Fibroblast of villous mesenchyme (primary cell): ENCODE measurements around the gene KCNS3. TPM values are rescaled to one million over a fixed set of nuclear protein-coding genes. Genes with fewer than 3 reads are reported as not detected.

Source experiments
- DNase-seq: peaks from one replicate; pipeline ENCODE4 v3.0.0-alpha.2; 2010; ENCODE audit warnings: low read depth
- H3K4me3 ChIP-seq: 2 replicates; pipeline ENCODE4 v1.5.1; 2011; ENCODE audit warnings: low read depth, mild to moderate bottlenecking, low read length
- total RNA-seq: library from RNA; depleted of rRNA; stranded (reverse); fragments of >200 nt; gene quantifications from 2 replicates; pipeline ENCODE4 v1.2.3, GENCODE V29; 2012
- TF ChIP-seq, protein P1 (sequence below): IDR thresholded peaks from 2 replicates; pipeline ENCODE4 v1.5.1; 2012; ENCODE audit warnings: low read depth, mild to moderate bottlenecking, low read length; ENCODE audit not compliant: insufficient read depth

KCNS3 gene
- total RNA-seq, 1 donor: 3.0 TPM

DNA sequence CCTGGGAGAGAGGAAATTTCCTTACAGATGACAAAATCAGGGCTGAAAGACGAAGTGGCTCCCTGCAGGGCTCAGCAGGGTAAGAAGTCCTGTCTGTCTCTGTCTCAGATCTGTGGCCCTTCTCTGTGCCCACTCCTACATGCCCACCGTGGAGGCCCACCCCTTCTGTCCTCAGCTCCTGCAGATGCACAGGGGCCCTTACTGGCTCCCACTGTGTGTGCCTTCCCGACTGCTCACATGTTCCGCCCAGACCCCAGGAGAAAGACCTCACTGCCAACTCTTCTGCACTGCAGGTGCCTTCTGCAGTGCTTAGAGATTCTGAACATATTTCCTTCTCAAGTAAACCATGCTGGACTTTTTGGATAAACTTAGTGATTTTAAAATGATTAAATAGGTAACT, 1.9 kb upstream of the KCNS3 start:
- TF ChIP-seq, protein P1, sequence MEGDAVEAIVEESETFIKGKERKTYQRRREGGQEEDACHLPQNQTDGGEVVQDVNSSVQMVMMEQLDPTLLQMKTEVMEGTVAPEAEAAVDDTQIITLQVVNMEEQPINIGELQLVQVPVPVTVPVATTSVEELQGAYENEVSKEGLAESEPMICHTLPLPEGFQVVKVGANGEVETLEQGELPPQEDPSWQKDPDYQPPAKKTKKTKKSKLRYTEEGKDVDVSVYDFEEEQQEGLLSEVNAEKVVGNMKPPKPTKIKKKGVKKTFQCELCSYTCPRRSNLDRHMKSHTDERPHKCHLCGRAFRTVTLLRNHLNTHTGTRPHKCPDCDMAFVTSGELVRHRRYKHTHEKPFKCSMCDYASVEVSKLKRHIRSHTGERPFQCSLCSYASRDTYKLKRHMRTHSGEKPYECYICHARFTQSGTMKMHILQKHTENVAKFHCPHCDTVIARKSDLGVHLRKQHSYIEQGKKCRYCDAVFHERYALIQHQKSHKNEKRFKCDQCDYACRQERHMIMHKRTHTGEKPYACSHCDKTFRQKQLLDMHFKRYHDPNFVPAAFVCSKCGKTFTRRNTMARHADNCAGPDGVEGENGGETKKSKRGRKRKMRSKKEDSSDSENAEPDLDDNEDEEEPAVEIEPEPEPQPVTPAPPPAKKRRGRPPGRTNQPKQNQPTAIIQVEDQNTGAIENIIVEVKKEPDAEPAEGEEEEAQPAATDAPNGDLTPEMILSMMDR: no peak
- H3K4me3 ChIP-seq: no peak overlapping the region
- no peak for DNase-seq

DNA sequence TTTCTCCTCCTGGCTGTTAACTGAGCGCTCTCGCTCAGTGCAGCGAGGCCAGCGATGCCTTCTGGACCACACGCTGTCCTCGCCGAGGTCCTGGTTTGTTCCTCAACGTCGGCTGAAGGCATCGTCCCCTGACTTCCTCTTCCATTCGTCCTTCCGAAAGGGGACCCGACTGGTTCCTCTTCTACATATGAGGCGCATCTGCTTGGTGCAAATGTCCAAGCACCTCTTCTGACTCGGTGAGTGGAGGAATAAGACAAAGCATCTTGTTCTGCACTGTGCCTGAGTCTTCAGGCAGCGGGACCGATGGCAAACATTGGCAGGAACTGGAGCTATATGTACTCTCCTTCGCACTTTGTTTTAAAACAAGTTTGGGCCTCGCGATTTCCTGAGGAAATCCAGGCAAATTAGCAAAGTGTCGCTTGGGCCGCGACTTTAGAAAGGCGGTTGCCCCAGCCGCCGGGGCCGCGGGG, 621 bp upstream of the KCNS3 start:
- DNase-seq: no peak
- H3K4me3 ChIP-seq: peak overlapping the region; percentile 45
- TF ChIP-seq, protein P1: no peak

DNA sequence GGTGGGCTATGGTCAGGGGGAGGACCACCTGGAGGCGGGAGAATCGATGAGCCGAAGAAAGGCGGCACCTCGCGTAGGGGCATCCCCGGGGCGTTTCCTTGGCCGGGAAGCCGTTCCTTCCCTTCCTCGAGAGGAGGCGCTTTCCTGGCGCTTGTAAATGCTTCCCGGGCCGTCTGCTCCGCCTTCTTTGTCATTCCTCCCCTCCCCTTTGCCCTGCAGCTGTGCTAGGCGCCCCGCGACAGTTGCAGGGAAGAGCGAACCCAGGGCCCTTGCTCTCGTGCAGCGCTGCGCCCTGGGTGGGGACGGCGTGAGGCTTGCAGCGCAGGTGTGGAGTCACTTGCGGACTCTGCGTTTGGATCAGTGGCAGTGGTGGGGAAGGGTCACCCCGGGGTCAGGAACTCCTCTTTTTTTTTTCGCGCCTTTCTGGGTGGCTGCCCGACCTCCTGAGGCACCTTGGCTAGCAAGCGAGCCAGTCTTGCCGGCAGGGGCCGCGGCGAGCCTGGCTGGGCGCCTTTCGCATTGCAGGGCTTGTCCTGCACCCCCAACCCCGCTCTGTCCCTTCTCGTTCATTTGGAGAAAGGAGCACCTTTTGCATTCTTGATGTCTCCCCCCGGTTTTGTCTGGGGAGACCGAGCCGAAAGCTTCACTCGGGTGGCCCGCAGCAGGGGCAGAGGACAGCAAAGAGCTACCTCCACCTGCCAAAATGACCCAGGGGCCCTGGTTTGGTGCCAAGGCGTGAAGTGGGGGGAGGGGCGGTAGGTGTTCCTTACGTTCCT, 858 bp downstream of the KCNS3 start:
- TF ChIP-seq, protein P1: peak; percentile 20
- DNase-seq: peak; percentile 55
- H3K4me3 ChIP-seq: peak overlapping the region; percentile 67

DNA sequence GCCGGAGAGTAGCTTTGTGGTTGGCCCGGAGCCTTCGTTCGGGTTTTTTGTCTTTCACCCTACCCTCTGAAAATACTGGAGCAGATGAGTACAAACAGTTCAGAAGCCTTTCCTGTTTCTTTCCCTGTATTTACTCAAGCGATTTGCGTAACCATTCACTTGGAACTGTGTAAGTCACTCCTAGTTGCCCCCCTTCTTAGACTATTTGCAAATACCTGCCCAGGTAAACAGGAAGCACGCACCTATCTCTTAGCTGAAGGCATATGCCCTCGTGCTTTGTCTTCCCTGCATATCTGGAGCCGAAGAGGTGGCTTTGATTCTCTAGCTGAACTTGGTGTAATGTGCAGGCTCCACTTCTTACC, 1.4 kb downstream of the KCNS3 start:
- no peak for DNase-seq
- peak overlapping the region; percentile 67 for H3K4me3 ChIP-seq
- TF ChIP-seq, protein P1: no peak

DNA sequence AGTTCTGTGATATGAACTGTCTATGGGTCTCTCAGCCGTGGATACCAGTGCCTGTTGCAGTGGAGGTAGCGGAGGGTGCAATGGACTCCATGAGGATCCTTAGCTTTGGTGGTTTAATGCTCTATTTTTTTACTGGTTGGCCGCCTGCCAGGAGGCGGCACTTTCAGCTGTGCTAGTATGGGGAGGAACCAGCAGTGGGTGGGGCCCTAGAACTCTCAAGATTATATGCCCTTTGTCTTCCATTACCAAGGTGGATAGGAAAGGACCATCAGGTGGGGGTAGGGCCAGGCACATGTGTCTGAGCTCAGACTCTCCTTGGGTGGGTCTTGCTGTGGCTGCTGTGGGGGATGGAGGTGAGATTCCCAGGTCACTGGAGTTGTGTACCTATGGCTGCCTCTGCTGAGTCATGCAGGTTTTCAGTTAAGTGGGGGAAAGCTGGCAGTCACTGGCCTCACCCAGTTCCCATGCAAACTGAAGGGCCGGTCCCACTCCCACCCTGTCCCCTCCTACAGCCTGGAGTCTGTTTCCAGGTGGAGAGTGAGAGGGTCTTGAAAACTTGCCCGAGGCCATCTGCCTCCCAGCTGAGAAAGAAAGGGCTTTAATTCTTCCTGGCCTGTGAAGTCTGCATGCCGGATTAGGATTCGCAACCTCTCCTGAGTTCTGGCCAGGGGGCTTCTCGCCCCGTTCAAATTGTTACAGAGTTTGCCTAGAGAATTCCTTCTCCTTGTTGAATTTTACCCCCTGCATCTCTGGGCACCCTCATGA, 14.5 kb downstream of the KCNS3 start:
- no peak for DNase-seq
- TF ChIP-seq, protein P1: no peak
- H3K4me3 ChIP-seq: no peak overlapping the region

DNA sequence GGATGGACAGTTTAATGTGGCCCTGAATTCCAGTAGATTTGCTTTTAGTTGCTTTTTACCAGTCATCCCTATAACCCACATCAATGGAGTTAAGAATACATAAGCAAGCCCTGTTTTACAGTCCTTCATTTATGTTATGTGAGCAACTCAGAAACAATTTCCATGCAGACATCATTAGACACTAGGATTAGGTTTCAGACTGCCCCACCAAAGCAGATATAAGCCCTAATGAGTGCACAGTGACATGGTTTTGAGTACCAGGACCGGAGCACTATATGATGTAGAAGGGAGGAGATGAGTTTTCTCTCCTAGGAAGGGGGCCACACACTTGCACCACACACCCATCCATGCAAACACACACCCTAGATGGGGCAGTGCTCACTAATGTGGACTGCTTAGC, 15.5 kb downstream of the KCNS3 start:
- no peak overlapping the region for H3K4me3 ChIP-seq
- TF ChIP-seq, protein P1: no peak
- peak; percentile 5 for DNase-seq
